WI38 (cell line): Measurements from ENCODE around the gene ITGB8.
"Not testable (repeated sequence)": the region's sequence is repeated elsewhere in the genome, so short reads cannot be mapped to it uniquely, and the experiment has no call there.

Source experiments
- H3K4me3 ChIP-seq: 2 replicates; pipeline ENCODE4 v1.5.1; 2011; ENCODE audit warnings: low read depth, mild to moderate bottlenecking, control low read depth, low read length
- TF ChIP-seq, protein P1 (sequence below): IDR thresholded peaks from 2 replicates; pipeline ENCODE4 v1.5.1; 2012; ENCODE audit warnings: low read depth, mild to moderate bottlenecking, control low read depth, low read length

Gene ITGB8

DNA sequence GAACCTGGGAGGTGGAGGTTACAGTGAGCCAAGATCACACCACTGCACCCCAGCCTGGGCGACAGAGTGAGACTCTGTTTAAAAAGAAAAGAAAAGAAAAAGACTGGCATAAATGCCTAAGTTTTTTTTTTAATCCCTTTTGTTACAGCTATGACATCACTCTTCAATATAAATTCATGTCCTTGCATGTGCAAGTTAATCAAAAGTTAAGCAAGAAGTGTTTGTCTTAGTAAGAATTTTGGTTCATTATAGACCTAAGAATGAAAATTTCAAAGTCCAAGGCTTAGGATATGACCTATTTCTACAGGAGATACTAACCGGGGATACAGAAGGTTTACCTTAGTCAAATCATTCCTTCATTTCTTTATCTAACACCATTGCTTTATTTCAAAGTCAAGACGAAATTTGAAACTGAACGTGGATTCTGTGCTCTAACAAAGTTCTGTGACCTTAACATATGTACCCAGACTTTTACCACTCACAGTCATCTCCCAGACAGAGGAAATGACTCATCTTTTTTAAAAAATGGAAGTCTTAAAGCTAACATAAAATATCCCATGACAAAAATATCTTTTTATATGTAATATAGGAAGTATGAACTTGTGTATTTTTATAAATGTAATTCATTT, 29.3 kb upstream of the ITGB8 start:
- H3K4me3 ChIP-seq, result no peak overlapping the region
- TF ChIP-seq, protein P1, sequence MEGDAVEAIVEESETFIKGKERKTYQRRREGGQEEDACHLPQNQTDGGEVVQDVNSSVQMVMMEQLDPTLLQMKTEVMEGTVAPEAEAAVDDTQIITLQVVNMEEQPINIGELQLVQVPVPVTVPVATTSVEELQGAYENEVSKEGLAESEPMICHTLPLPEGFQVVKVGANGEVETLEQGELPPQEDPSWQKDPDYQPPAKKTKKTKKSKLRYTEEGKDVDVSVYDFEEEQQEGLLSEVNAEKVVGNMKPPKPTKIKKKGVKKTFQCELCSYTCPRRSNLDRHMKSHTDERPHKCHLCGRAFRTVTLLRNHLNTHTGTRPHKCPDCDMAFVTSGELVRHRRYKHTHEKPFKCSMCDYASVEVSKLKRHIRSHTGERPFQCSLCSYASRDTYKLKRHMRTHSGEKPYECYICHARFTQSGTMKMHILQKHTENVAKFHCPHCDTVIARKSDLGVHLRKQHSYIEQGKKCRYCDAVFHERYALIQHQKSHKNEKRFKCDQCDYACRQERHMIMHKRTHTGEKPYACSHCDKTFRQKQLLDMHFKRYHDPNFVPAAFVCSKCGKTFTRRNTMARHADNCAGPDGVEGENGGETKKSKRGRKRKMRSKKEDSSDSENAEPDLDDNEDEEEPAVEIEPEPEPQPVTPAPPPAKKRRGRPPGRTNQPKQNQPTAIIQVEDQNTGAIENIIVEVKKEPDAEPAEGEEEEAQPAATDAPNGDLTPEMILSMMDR, result no peak

- H3K4me3 ChIP-seq, result not testable (repeated sequence)
These were observed 28.4 kb upstream of the ITGB8 start for GRCh38 chr7:20302300-20302699.

DNA sequence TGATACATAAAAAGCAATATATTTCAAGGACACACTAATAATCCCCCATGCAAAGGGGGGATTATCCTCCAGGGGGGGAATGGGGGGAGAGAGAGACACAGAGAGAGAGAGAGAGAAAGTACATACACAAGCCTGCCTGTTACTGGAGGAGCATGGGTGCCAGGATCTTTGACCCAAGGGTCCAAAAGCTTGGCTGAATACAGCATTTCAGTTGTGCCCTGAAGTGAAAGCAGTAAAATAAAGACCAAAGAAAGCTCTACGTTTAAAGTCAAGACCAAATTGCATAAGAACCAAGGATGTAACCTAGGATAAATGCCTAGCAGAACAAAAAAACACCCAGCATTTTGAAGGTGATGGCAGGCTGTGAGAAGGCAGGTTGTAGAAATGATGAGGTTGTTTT, 27.8 kb upstream of the ITGB8 start:
- TF ChIP-seq, protein P1, result no peak
- no peak overlapping the region for H3K4me3 ChIP-seq

- H3K4me3 ChIP-seq, result no peak overlapping the region
- TF ChIP-seq, protein P1, result no peak
These were observed 26.3 kb upstream of the ITGB8 start for GRCh38 chr7:20304366-20304765.

DNA sequence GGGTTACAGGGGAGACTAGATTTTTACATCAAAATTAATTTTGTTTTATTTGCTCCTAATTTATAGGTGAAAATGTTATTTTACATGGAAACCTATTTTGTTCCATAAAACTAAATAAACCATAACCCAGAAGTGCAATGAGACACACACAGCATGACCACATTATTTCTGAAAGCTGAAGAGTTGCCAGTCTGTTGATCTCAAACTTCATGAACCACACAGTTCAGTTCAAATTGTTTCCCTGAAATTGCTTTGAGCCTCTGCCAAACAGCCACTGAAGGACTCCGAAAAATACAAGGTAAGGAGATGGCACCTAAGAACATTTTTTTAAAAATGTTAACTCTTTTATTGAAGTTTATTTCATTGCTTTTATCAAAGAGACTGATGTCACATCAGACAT, 25.0 kb upstream of the ITGB8 start:
- no peak overlapping the region for H3K4me3 ChIP-seq
- TF ChIP-seq, protein P1, result no peak

GRCh38 chr7:20306180-20306946, 24.3 kb upstream of the ITGB8 start:
- TF ChIP-seq, protein P1, result no peak
- no peak overlapping the region for H3K4me3 ChIP-seq

- H3K4me3 ChIP-seq, result no peak overlapping the region
- TF ChIP-seq, protein P1, result no peak
These were observed 23.6 kb upstream of the ITGB8 start for GRCh38 chr7:20307119-20307518.
